DMS153 treated with DMSO at 0.1 percent for 48 hours (cell line): ENCODE data around the gene HMGXB3.
"Not testable (repeated sequence)": the region's sequence is repeated elsewhere in the genome, so short reads cannot be mapped to it uniquely, and the experiment has no call there.

Source experiments
- DNase-seq: peaks from one replicate; lab custom pipeline; 2025; ENCODE audit not compliant: unreplicated experiment; lab: John Stamatoyannopoulos, UW

Gene HMGXB3

GRCh38 chr5:150084754-150085153 lies 84.2 kb downstream of the HMGXB3 start:
- DNase-seq: not testable (repeated sequence)

DNA sequence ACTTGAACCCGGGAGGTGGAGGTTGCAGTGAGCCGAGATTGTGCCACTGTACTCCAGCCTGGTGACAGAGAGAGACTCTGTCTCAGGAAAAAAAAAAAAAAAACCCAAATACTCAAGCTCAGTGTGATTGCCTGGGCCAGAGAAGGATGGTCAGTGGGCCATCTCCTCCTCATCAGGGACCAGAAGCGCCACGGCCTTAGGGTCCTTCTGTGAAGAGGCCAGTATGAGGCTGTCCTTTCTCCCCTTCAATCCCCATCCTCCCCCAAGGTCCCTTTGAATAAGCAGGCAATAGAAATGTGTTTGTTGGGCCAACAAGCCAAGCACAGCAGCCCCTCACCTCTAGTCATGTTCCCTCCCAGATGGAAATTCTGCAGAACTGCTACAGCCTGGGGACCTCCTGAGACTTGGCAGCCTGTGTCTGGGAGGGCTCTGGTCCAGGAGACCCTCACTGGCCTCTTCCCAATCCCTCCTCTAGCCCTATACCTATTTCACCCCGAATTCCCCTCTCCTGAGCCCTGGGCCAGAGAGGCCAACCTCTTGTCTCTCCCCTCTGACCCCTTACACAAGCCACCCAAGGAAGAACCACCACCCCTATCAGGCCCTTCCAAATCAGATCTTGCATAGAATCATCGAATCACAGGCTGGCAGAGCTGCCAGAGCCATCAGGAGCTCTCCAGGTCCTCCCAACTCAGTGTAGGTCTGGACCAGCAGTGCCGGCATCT lies 84.8 kb downstream of the HMGXB3 start:
- no peak for DNase-seq

GRCh38 chr5:150085950-150086715 lies 85.6 kb downstream of the HMGXB3 start, which contains the start of gene CSF1R:
CSF1R (minus strand) TSS chr5:150086554; CDS start chr5:150086427, 127 bp downstream.
- no peak for DNase-seq

DNA sequence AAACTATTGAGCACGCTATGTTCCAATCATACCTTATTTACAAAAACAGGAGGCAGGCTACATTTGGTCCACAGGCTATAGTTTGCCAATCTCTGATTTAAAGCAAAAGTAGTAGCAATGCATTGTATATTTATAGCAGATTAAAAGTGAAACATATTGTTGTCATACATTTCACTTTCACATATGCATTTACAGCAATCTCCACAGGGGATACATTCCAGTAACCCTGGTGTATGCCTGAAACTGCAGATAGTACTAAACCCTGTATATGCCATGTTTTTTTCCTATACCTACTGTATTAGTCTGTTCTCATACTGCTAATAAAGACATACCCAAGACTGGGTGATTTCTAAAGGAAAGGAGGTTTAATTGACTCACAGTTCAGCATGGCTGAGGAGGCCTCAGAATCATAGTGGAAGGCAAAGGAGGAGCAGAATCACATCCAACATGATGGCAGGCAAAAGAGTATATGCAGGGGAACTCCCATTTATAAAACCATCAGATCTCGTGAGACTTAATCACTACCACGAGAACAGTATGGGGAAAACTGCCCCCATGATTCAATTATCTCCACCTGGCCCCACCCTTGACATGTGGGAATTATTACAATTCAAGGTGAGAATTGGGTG lies 91.7 kb downstream of the HMGXB3 start:
- no peak for DNase-seq

DNA sequence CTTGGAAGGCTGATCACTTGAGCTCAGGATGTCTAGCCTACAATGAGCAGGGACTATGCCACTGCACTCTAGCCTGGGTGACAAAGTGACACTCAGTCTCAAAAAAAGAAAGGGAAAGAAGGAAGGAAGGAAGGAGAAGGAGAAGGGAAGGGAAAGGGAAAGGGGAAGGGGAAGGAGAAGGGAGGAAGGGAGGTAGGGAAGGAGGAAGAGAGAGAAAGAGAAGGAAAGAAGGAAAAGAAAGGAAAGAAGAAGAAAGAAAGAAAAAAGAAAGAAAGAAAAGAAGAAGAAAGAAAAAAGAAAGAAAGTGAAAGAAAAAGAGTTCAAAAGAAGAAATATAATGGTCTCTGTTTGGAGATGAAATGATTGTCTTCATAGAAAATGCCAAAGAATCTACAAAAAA lies 96.6 kb downstream of the HMGXB3 start:
- DNase-seq: no peak

GRCh38 chr5:150101023-150101422 lies 100.5 kb downstream of the HMGXB3 start:
- no peak for DNase-seq
